Stimulated activated naive CD8-positive, alpha-beta T cell treated with anti-CD3 and anti-CD28 coated beads, Interleukin-15, Interleukin-2, amounts not matched to agents 100 ng/mL and 50 ng/mL, for 24 hours (primary cell): Measurements from ENCODE around the gene PLEKHG5.
"Not testable (repeated sequence)": the region's sequence is repeated elsewhere in the genome, so short reads cannot be mapped to it uniquely, and the experiment has no call there.

Experiments
- H3K27ac Mint-ChIP-seq: one replicate; pipeline ENCODE4 v1.8.0; 2021; ENCODE audit warnings: mild to moderate bottlenecking, mixed read lengths
- H3K27me3 Mint-ChIP-seq: one replicate; pipeline ENCODE4 v1.8.0; 2021; ENCODE audit warnings: mixed read lengths
- H3K36me3 Mint-ChIP-seq: one replicate; pipeline ENCODE4 v1.8.0; 2021; ENCODE audit warnings: low read depth, mixed read lengths
- H3K4me1 Mint-ChIP-seq: one replicate; pipeline ENCODE4 v1.8.0; 2021; ENCODE audit warnings: low read depth, mixed read lengths
- H3K4me3 Mint-ChIP-seq: one replicate; pipeline ENCODE4 v1.8.0; 2021; ENCODE audit warnings: mild to moderate bottlenecking, mixed read lengths
- H3K9me3 Mint-ChIP-seq: one replicate; pipeline ENCODE4 v1.8.0; 2021; ENCODE audit warnings: mixed read lengths

Gene PLEKHG5

GRCh38 chr1:6429660-6430411 lies 61.6 kb downstream of the PLEKHG5 start:
- not testable (repeated sequence) for H3K36me3 Mint-ChIP-seq, H3K9me3 Mint-ChIP-seq
- peaks cover 13% of the 10 kb centered on the region for H3K27me3 Mint-ChIP-seq

GRCh38 chr1:6428453-6428852 lies 63.0 kb downstream of the PLEKHG5 start:
- H3K27me3 Mint-ChIP-seq: peaks cover 18% of the 10 kb centered on the region
- not testable (repeated sequence) for H3K9me3 Mint-ChIP-seq, H3K36me3 Mint-ChIP-seq, H3K4me1 Mint-ChIP-seq, H3K4me3 Mint-ChIP-seq, H3K27ac Mint-ChIP-seq

More at GRCh38 chr1:6429660-6430411, 61.6 kb downstream of the PLEKHG5 start:
- H3K27ac Mint-ChIP-seq, H3K4me3 Mint-ChIP-seq, H3K4me1 Mint-ChIP-seq: not testable (repeated sequence)

- H3K36me3 Mint-ChIP-seq: no peaks in the 10 kb centered on the region
- H3K4me3 Mint-ChIP-seq: no peak overlapping the region
- H3K9me3 Mint-ChIP-seq: no peaks in the 10 kb centered on the region
- H3K27ac Mint-ChIP-seq: no peak overlapping the region
- peaks cover 11% of the 10 kb centered on the region for H3K4me1 Mint-ChIP-seq
- H3K27me3 Mint-ChIP-seq: peaks cover 22% of the 10 kb centered on the region
Observed at GRCh38 chr1:6427441-6428390, 63.8 kb downstream of the PLEKHG5 start.

- H3K4me3 Mint-ChIP-seq: no peak overlapping the region
- peaks cover 11% of the 10 kb centered on the region for H3K4me1 Mint-ChIP-seq
- peaks cover 24% of the 10 kb centered on the region for H3K27me3 Mint-ChIP-seq
- no peaks in the 10 kb centered on the region for H3K9me3 Mint-ChIP-seq
- no peaks in the 10 kb centered on the region for H3K36me3 Mint-ChIP-seq
- H3K27ac Mint-ChIP-seq: no peak overlapping the region
Observed at GRCh38 chr1:6426972-6427350, 64.5 kb downstream of the PLEKHG5 start.

GRCh38 chr1:6426277-6426971 lies 65.0 kb downstream of the PLEKHG5 start:
- Mint-ChIP-seq H3K27me3 (peaks cover 29% of the 10 kb centered on the region), H3K4me3 (no peak overlapping the region), H3K4me1 (peaks cover 11% of the 10 kb centered on the region), H3K9me3 (no peaks in the 10 kb centered on the region), H3K27ac (no peak overlapping the region), H3K36me3 (no peaks in the 10 kb centered on the region)

GRCh38 chr1:6425658-6426057 lies 65.8 kb downstream of the PLEKHG5 start:
- H3K27me3 Mint-ChIP-seq: peaks cover 36% of the 10 kb centered on the region
- peaks cover 14% of the 10 kb centered on the region for H3K4me1 Mint-ChIP-seq
- no peaks in the 10 kb centered on the region for H3K36me3 Mint-ChIP-seq
- H3K9me3 Mint-ChIP-seq: no peaks in the 10 kb centered on the region
- no peak overlapping the region for H3K27ac Mint-ChIP-seq
- H3K4me3 Mint-ChIP-seq: no peak overlapping the region

GRCh38 chr1:6424619-6425593 lies 66.6 kb downstream of the PLEKHG5 start, which contains the start of gene ESPN:
Gene ESPN (plus strand): TSS chr1:6424776. CDS start chr1:6424956, 180 bp downstream.
- Mint-ChIP-seq H3K4me1 (peaks cover 14% of the 10 kb centered on the region), H3K9me3 (no peaks in the 10 kb centered on the region), H3K27me3 (peaks cover 30% of the 10 kb centered on the region), H3K27ac (no peak within 1 kb of the TSS), H3K36me3 (no peaks in the 10 kb centered on the region), H3K4me3 (peak within 1 kb of the TSS; percentile 25)

- H3K9me3 Mint-ChIP-seq: no peaks in the 10 kb centered on the region
- H3K27ac Mint-ChIP-seq: no peak overlapping the region
- H3K27me3 Mint-ChIP-seq: peaks cover 30% of the 10 kb centered on the region
- H3K4me1 Mint-ChIP-seq: peaks cover 15% of the 10 kb centered on the region
- H3K4me3 Mint-ChIP-seq: peak overlapping the region; percentile 25
- no peaks in the 10 kb centered on the region for H3K36me3 Mint-ChIP-seq
Observed at GRCh38 chr1:6424000-6424565, 67.4 kb downstream of the PLEKHG5 start.

GRCh38 chr1:6423321-6423999 lies 68.0 kb downstream of the PLEKHG5 start:
- H3K27me3 Mint-ChIP-seq: peaks cover 32% of the 10 kb centered on the region
- H3K4me1 Mint-ChIP-seq: peaks cover 17% of the 10 kb centered on the region
- peak overlapping the region; percentile 10 for H3K4me3 Mint-ChIP-seq
- no peaks in the 10 kb centered on the region for H3K36me3 Mint-ChIP-seq
- H3K27ac Mint-ChIP-seq: no peak overlapping the region
- no peaks in the 10 kb centered on the region for H3K9me3 Mint-ChIP-seq

- Mint-ChIP-seq H3K9me3 (no peaks in the 10 kb centered on the region), H3K4me1 (peaks cover 17% of the 10 kb centered on the region), H3K36me3 (no peaks in the 10 kb centered on the region), H3K27ac (no peak overlapping the region), H3K27me3 (peaks cover 47% of the 10 kb centered on the region), H3K4me3 (no peak overlapping the region)
Observed at GRCh38 chr1:6421266-6421665, 70.2 kb downstream of the PLEKHG5 start.

- peaks cover 54% of the 10 kb centered on the region for H3K27me3 Mint-ChIP-seq
- H3K36me3 Mint-ChIP-seq: no peaks in the 10 kb centered on the region
- peaks cover 17% of the 10 kb centered on the region for H3K4me1 Mint-ChIP-seq
- no peak overlapping the region for H3K4me3 Mint-ChIP-seq
- H3K27ac Mint-ChIP-seq: no peak overlapping the region
- no peaks in the 10 kb centered on the region for H3K9me3 Mint-ChIP-seq
Observed at GRCh38 chr1:6420454-6421042, 70.9 kb downstream of the PLEKHG5 start.

- Mint-ChIP-seq H3K36me3 (no peaks in the 10 kb centered on the region), H3K9me3 (no peaks in the 10 kb centered on the region), H3K27ac (no peak within 1 kb of the TSS), H3K4me1 (peaks cover 19% of the 10 kb centered on the region), H3K4me3 (no peak within 1 kb of the TSS), H3K27me3 (peaks cover 60% of the 10 kb centered on the region)
Observed at GRCh38 chr1:6419804-6420453, 71.5 kb downstream of the PLEKHG5 start, which contains the start of gene HES2. Gene HES2 (minus strand): TSS chr1:6419919. CDS start chr1:6419820, 99 bp downstream.
